Left lobe of liver (tissue), 2 donors: ENCODE measurements around the gene ZDHHC11. TPM values are rescaled to one million over a fixed set of nuclear protein-coding genes. Genes with fewer than 3 reads are reported as not detected.
"Not testable (repeated sequence)": the region's sequence is repeated elsewhere in the genome, so short reads cannot be mapped to it uniquely, and the experiment has no call there.

Experiments used
- ATAC-seq: fragments of 200-7000 bp; cut with Tn5 transposase; one replicate; pipeline ENCODE4 v1.9.1; 2020; ENCODE audit warnings: mild to moderate bottlenecking, moderate library complexity
- DNase-seq: peaks from one replicate; pipeline ENCODE4 v3.0.0-alpha.2; 2020; ENCODE audit warnings: low spot score
- total RNA-seq: library from RNA; stranded (reverse); gene quantifications from one replicate; pipeline ENCODE4 v1.2.1, GENCODE V29; 2021
- donor health status: DM: no; HTN: no; CAD: no; lungs with moderate emphysema.
- donor health status: DM: no; HTN: yes; CAD: no.

ZDHHC11 gene
- total RNA-seq, 1 donor from 2014 or later, result 19.1 TPM

GRCh38 chr5:845676-846601 is 4.8 kb downstream of the ZDHHC11 start:
- ATAC-seq, DNase-seq: not testable (repeated sequence)

GRCh38 chr5:845031-845675 is 5.6 kb downstream of the ZDHHC11 start:
- peak; percentile 44 for DNase-seq
- not testable (repeated sequence) for ATAC-seq

GRCh38 chr5:844426-844825 is 6.4 kb downstream of the ZDHHC11 start:
- not testable (repeated sequence) for ATAC-seq
- DNase-seq, result peak; percentile 47

- ATAC-seq (peak; percentile 25), DNase-seq (peak; percentile 48)
Measured at GRCh38 chr5:843926-844325, 6.9 kb downstream of the ZDHHC11 start.

- DNase-seq, result peak; percentile 40
Measured at GRCh38 chr5:843371-843770, 7.4 kb downstream of the ZDHHC11 start.

GRCh38 chr5:842402-843221 is 8.2 kb downstream of the ZDHHC11 start:
- peak; percentile 47 for DNase-seq
- not testable (repeated sequence) for ATAC-seq

More at GRCh38 chr5:843371-843770, 7.4 kb downstream of the ZDHHC11 start:
- not testable (repeated sequence) for ATAC-seq

GRCh38 chr5:841531-842401 is 9.0 kb downstream of the ZDHHC11 start:
- DNase-seq (peak; percentile 46), ATAC-seq (peak; percentile 5)

- ATAC-seq, DNase-seq: not testable (repeated sequence)
Measured at GRCh38 chr5:840974-841435, 9.8 kb downstream of the ZDHHC11 start.

- DNase-seq, result peak; percentile 47
- not testable (repeated sequence) for ATAC-seq
Measured at GRCh38 chr5:840118-840973, 10.4 kb downstream of the ZDHHC11 start.

- not testable (repeated sequence) for ATAC-seq
- peak; percentile 46 for DNase-seq
Measured at GRCh38 chr5:838431-838851, 12.3 kb downstream of the ZDHHC11 start.

- ATAC-seq, DNase-seq: not testable (repeated sequence)
Measured at GRCh38 chr5:837621-838121, 13.1 kb downstream of the ZDHHC11 start.

- ATAC-seq (peak; percentile 90), DNase-seq (peak; percentile 49)
Measured at GRCh38 chr5:835933-836612, 14.7 kb downstream of the ZDHHC11 start.

GRCh38 chr5:834013-834412 is 16.8 kb downstream of the ZDHHC11 start:
- not testable (repeated sequence) for ATAC-seq, DNase-seq

- ATAC-seq, DNase-seq: not testable (repeated sequence)
Measured at GRCh38 chr5:828194-828593, 22.6 kb downstream of the ZDHHC11 start.

- DNase-seq, result peak; percentile 44
- peak; percentile 19 for ATAC-seq
Measured at GRCh38 chr5:825544-825943, 25.2 kb downstream of the ZDHHC11 start.

GRCh38 chr5:821504-821903 is 29.3 kb downstream of the ZDHHC11 start:
- ATAC-seq, result no peak
- DNase-seq, result no peak

GRCh38 chr5:820245-820644 is 30.5 kb downstream of the ZDHHC11 start:
- no peak for DNase-seq

GRCh38 chr5:819078-819477 is 31.7 kb downstream of the ZDHHC11 start:
- no peak for ATAC-seq
- no peak for DNase-seq

More at GRCh38 chr5:820245-820644, 30.5 kb downstream of the ZDHHC11 start:
- peak; percentile 97 for ATAC-seq
